ENCODE data around the gene LRIT3. TPM values are rescaled to one million over a fixed set of nuclear protein-coding genes. Genes with fewer than 3 reads are reported as not detected.

LRIT3 gene
- total RNA-seq, 1 donor from 2014 or later = 0.12 TPM

DNA sequence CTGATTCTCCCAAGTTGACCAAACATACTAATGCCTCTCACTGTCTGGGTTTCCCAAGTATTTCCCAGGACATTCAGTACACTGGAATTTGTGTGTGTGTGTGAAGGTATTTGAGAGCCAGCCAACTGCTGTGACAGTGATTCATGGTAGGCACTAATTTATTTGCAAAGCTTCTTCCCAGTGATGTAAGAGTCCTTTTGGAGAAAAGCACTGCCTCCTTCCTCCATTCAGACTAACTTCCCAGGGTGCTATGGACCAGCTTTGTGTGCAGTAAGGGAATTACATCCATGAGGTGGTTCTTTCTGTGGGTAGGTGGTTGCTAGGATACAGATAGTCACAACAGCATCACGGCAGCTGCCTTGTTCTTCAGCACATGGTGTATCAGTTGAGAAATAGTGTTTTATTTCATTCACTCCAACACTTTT lies 73.5 kb downstream of the LRIT3 start:
- no peak overlapping the region for H3K27ac Mint-ChIP-seq (ENCODE audit: unreplicated experiment)
- no peak overlapping the region for H3K4me3 Mint-ChIP-seq (ENCODE audit: unreplicated experiment)
- DNase-seq = no peak
- H3K36me3 Mint-ChIP-seq (ENCODE audit: unreplicated experiment) = no peaks in the 10 kb centered on the region
- no peak for TF ChIP-seq CTCF (IDR thresholded peaks at IDR 0.05; ENCODE audit: partially characterized antibody, unreplicated experiment)
- no peaks in the 10 kb centered on the region for H3K4me1 Mint-ChIP-seq (ENCODE audit: low read depth, unreplicated experiment)
- H3K27me3 Mint-ChIP-seq (ENCODE audit: unreplicated experiment) = no peaks in the 10 kb centered on the region
- H3K9me3 Mint-ChIP-seq (ENCODE audit: unreplicated experiment) = no peaks in the 10 kb centered on the region

Other genes starting within 250 kb of the LRIT3 start
- 15.0 TPM for gene CASP6, start 144.7 kb upstream of the LRIT3 start, total RNA-seq (ENCODE audit: unreplicated experiment)
- 16.4 TPM for gene PLA2G12A, start 118.0 kb upstream of the LRIT3 start, total RNA-seq (ENCODE audit: unreplicated experiment)
- gene CFI, start 46.1 kb upstream of the LRIT3 start, total RNA-seq (ENCODE audit: unreplicated experiment) = not detected
- 9.1 TPM for gene GAR1, start 32.3 kb upstream of the LRIT3 start, total RNA-seq (ENCODE audit: unreplicated experiment)
- 0.29 TPM for gene RRH, start 20.1 kb upstream of the LRIT3 start, total RNA-seq (ENCODE audit: unreplicated experiment)
- not detected for gene EGF, start 64.8 kb downstream of the LRIT3 start, total RNA-seq (ENCODE audit: unreplicated experiment)

Data from glutamatergic neuron (in vitro differentiated cells).